GM15510 (cell line): Measurements from ENCODE around the gene C17orf114.

ENCODE experiments used
- POLR2A ChIP-seq: IDR thresholded peaks from 3 replicates; pipeline ENCODE4 v1.6.1; 2011; ENCODE audit warnings: borderline replicate concordance; ENCODE audit not compliant: insufficient read length; ENCODE audit errors: extremely low read depth

Gene C17orf114

DNA sequence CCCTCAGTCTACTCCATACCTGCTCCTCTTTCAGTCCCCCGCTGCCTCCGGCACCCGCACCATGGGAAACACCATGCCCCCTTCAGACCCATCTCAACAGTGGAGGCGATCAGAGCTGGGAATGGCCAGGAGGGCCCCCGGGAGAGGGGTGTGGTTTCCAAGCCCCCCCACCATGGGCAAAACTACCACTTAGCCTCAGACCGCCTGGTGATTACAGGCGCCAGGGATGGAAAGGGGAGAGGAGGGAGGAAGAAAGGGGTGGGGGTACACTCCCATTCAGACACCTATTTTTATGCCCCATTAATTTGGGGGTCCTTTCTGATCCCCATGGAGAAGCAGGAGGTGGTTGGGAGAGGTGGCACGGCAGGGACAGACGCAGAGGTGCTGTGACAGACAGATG, at the start of gene C17orf114:
Gene C17orf114 (minus strand): TSS at position 101 of the 400 bp plus-strand sequence.
- no peak for TF ChIP-seq POLR2A

DNA sequence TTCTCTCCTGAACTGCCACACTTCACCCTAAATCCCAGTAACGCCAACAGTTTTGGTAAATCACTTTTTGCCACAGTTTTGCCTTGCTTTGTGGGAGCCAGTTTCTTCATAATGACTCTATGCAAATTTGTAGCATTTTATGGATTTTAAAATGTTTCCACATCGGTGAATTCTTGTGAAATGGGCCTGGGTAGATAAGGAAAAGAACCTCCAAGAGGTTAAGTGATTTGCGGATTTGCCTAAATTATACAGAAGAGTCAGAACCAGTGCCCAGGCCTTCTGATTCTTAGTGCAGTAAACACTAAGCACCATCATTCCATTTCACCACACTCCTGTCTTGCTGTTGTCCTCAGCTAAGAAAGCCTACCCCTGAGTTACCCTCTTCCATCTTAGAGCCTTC, 49.0 kb upstream of the C17orf114 start:
- no peak for TF ChIP-seq POLR2A

DNA sequence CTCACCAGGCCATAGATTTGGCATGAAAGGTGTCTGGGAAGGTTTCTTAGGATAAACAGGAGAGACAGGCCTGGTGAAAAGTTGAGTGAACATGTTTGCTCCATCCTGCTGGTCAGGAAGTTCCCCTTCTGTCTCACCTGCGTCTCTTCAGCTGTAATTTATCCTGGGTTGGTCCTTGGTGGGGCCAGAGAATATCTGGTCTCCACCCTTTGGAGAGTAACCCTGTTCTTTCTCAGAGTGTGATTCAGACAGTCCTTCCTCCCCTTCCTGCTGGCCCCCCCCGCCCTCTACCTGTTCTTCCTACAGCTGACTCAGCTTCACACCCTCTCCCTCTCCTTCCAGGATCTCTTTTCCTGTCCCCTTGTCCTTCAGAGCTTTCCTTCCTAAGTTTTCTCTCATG, 48.1 kb upstream of the C17orf114 start:
- TF ChIP-seq POLR2A: no peak

DNA sequence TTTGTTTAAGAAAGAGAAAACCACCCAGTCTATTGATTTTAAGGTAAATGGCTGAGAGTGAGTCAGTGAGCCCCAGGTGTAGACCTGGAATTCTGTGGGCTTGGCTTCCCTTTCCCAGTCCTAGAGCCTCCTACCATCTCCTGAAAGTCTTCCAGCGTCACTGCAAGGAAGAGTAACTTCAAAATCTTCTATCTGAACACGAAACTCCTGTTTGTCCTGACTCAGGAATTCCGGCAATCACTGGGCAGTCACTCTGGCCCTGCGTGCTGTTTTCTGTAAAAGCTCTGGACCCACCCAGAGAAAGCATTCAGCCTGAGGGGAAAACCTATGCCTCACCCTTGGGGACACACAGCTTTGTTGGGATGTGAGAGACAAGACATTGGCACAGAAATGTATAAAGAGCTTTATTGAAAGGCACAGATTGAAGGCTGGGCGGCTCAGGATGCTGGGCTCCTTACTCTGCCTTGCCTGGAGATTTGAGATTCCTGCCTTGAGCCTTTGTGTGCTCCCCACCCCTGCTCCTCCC, 46.9 kb upstream of the C17orf114 start:
- no peak for TF ChIP-seq POLR2A

DNA sequence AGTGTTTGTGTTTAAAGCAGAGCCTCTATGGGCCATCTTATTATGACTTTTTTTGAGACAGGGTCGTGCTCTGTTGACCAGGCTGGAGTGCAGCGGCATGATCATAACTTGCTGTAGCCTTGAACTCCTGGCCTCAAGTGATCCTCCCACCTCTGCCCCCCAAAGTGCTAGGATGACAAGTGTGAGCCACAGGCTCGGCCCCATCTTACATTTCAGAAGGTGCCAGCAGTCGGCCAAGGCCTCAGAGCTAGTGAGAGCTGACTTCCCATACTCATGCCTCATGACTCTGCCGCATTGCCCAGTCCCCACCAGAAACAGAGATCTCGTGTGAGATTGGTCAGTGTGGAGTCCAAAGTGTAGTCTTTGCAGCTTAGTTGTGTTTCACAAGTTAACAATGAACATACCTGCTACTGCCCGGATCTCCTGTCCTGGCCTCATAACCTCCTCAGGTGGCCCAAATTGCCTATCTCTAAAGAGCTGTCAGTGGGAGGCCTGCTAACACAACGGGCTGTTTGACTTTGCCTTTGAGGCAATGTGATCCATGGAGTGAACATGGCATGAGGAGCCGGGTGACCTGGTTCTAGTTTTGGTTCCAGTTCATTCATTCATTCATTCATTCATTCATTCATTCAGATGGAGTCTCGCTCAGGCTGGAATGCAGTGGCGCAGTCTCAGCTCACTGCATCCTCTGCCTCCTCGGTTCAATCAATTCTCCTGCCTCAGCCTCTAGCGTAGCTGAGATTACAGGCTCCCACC, 44.7 kb upstream of the C17orf114 start:
- no peak for TF ChIP-seq POLR2A

- no peak for TF ChIP-seq POLR2A
Measured at GRCh38 chr17:4845118-4845517, 43.0 kb upstream of the C17orf114 start.

GRCh38 chr17:4843321-4844000, 41.3 kb upstream of the C17orf114 start:
- TF ChIP-seq POLR2A: no peak

GRCh38 chr17:4842376-4842775, 40.2 kb upstream of the C17orf114 start:
- no peak for TF ChIP-seq POLR2A

GRCh38 chr17:4840893-4841242, 38.7 kb upstream of the C17orf114 start:
- TF ChIP-seq POLR2A: no peak

DNA sequence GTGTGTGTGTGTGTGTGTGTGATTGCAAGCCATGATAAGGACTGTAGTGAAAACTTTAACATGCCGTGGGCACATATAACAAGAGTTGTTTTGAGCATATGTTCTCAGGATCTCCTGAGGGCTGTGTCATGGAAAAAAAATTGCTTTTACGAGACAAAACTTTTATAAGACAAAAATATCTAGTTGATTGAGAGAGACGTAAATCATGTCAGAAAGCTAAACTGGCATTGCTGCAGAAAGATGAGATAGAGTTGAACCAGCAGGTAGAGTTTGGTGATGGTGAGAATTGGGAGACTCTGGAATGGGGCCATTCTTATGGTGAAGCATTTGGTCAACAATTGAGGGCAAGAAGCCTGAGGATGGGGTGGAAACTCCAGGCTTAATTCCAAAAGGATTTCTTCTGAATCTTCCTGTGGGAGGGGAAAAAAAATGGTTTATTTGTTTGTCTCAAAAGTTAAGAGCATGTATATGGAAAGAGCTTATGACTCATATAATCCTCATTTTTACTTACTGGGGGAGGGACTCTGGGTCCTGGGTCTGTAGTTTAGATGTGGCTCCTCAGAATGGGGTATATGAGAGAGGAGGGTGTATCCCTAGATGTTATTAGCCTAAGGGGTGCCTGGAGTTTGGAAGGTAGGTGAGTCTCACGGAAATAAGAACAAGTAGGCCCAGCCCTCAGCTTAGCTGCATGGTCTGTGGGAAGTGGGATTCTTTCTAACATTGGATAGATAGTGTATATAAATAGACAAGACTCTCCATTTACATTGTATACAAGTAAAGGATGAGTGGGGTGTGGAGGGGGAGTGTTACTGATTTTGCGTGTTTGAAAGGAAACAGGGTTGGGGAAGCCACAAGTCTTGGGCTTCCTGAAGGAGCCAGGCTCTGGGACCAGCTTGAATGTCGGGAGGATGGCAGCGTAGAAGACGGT, 38.1 kb upstream of the C17orf114 start:
- TF ChIP-seq POLR2A: no peak

DNA sequence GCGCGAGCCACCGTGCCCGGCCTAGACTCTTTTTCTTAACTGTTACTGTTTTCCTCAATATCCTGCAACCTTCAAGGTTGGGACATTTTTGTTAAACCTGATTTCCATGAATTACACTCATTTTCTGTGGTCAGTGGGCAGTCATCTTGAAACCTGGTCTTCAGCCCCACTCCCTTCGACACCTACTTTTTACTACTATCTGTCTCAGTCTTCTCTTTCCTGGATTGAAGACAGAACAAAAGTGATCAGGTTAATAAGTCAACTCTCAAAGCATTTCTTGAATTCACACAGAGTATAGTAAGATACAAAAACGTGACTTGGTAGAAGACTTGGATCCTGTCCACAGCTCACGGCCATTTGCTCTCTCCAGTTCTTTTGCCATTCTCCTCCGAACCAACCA, 37.1 kb upstream of the C17orf114 start:
- TF ChIP-seq POLR2A: no peak

DNA sequence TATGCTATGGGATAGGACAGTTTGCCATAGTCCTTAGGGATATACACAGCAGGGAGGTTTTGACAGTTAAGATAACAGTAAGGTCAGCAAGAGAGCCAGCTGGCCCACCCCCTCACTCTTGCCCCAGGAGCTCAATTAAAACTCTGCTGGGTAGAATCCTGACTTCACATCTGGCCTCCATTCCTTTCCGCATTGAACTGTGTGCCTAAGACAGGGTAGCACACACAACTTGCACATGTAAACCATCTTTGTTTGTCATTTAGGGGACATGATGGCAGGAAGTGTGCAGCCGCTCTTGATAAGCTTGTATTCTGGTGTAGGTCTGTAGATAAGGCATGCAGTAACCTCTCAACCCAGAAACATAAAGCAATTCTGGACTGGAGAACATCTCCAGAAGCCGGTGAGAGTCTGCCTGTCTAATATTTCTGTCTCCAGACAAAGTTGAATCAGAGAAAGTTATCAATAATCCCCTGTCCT, 36.2 kb upstream of the C17orf114 start:
- no peak for TF ChIP-seq POLR2A

DNA sequence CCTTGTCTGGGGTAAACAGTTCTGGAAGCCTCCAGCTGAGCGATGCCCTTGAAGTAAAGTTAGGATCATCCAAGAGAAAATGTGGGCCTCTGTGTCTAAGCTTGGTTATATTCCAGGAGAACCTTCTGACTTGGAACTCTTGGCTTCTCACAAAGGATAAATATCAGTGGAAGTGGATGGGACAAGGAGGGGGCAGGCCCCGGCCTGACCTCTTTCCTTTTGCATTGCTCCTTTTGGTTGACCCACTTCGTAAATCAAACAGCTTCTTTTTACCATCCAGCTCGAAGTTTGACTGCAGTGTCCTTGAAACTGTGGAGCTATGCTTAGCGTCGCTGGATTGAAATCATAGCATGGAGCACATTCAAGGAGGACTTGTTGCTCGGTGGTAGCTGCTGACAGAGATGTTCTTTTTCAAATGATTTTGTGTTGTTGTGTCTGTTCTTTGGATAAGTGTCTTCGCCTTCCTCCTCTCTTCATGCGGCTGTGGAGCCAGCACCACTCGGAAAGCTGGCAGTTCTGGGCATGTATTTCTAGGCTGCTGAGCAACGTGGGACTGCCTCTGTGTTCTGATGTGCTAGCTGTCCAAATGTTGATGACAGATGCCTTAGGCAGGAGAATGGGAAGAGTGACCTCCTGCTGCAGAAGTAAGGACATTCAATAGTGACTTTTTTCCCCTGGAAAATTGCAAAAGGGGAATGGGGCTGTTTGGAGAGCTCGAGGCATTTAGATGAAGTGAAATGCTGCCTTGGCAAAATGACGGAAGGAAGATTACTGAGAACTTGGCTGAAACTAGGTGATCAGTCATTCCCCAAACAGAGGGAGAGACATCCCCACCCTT, 35.6 kb upstream of the C17orf114 start:
- TF ChIP-seq POLR2A: no peak

DNA sequence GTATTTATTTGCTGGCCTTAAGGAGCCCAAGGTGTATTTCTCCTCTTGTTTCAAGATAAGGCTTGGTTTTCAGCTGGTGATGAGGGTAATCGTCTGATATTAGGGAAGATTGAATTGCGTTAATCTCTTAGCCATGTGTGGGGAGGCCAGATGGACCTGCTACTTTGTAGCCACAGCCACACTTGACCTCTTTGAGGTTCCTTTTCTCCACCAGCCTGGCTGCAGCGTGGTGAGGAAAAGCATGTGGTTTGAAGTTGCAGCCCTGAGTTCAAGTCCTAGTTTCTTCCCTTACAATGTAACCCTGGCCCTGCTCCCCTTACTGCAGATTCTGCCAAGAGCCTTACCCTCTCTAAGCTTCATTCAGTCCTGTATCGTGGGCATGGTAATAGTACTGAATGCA, 34.1 kb upstream of the C17orf114 start:
- TF ChIP-seq POLR2A: no peak

GRCh38 chr17:4834681-4835020, 32.5 kb upstream of the C17orf114 start:
- no peak for TF ChIP-seq POLR2A
